Activated CD4-positive, alpha-beta T cell treated with anti-CD3 and anti-CD28 coated beads for 1 hour (primary cell): ENCODE results near the gene ENPP4.
"Not testable (repeated sequence)": the region's sequence is repeated elsewhere in the genome, so short reads cannot be mapped to it uniquely, and the experiment has no call there.

Source experiments
- DNase-seq: peaks from one replicate; pipeline ENCODE4 v3.0.0-alpha.2; 2020

Gene ENPP4, protein sequence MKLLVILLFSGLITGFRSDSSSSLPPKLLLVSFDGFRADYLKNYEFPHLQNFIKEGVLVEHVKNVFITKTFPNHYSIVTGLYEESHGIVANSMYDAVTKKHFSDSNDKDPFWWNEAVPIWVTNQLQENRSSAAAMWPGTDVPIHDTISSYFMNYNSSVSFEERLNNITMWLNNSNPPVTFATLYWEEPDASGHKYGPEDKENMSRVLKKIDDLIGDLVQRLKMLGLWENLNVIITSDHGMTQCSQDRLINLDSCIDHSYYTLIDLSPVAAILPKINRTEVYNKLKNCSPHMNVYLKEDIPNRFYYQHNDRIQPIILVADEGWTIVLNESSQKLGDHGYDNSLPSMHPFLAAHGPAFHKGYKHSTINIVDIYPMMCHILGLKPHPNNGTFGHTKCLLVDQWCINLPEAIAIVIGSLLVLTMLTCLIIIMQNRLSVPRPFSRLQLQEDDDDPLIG

GRCh38 chr6:46129629-46130511 is at the start of gene ENPP4:
Gene ENPP4 (plus strand): TSS chr6:46129989. CDS start chr6:46139584, 9,595 bp downstream.
- DNase-seq, result peak; percentile 86

- DNase-seq, result no peak
Observed at GRCh38 chr6:46080111-46080510, 49.7 kb upstream of the ENPP4 start.

- DNase-seq, result not testable (repeated sequence)
Observed at GRCh38 chr6:46085688-46086087, 44.1 kb upstream of the ENPP4 start.

- peak; percentile 31 for DNase-seq
Observed at GRCh38 chr6:46090115-46091079, 39.4 kb upstream of the ENPP4 start.

- no peak for DNase-seq
Observed at GRCh38 chr6:46091080-46091478, 38.7 kb upstream of the ENPP4 start.

GRCh38 chr6:46095251-46095650 is 34.5 kb upstream of the ENPP4 start:
- no peak for DNase-seq

DNA sequence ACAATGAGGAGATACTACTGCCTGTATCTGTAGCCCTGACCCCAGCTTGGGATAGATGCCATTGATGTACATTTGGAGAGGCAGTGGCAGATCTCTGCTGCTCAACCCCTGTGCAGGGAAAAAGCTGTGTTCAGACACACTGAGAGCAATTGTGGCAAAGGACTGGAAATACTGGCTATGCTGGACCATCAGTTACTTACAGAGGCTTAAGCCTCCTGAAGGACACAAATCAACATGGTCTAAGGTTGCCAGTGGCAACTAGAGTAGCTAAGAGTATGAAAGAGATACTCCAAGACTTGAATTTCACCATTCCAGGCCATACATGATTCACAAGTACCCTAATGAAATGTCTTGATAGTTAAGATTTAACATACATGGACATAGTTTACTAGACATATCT is 32.4 kb upstream of the ENPP4 start:
- DNase-seq, result no peak

DNA sequence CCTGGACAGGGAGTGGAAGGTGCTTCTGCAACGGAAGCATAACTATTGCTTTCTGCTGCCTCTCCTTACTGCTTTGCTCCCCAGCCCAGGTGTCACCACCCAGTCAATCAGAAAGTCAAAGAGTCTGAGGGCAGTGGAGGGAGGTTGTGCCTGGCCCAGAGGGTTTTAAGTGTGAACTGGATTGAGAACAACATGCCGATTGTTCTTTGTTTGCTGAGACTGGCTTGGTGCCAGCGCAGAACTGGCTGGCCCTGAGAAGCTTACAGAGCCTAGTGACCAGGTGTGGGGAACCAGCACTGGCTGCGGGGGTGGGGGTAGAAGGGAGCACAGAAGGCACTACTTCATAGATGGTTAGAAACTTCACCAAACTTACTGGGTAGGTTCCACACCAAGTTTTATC is 31.1 kb upstream of the ENPP4 start:
- no peak for DNase-seq

DNA sequence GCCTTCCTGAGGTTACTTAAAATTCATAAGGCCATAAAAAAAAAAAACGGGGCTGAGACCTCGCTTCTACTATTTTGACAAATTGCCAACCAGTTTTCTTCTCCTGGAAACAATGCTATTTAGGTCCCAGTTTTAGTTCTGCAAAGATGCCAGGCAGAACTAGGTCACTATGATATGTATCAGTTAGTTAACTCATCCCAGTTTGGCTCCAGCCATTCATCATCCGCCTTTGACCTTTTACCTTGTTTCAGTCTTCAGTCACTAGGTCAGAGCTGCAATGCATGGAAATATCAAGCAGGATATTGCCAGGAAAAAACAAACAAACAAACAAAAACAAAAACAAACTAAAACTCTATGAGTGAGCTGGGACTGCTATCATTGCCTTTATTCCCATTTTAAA is 29.8 kb upstream of the ENPP4 start:
- no peak for DNase-seq

DNA sequence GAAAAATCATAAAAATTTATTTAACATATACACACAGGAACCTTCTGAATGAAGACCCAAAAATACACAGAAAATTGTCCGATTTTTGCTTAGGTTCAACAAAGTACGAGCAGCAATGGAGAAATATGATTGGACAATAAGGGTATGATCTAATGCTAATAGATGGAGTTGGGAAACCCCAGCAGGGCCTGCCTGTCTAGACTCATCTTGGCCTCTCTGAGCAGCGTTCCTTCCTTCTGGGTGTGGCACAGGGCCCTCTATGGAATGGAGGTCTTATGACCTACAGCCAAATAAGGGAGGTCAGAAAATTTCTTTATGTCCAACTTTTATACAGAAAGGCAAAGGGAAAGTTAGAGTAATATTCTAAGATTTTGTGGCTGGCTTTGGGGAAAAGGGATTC is 27.7 kb upstream of the ENPP4 start:
- DNase-seq, result no peak

DNA sequence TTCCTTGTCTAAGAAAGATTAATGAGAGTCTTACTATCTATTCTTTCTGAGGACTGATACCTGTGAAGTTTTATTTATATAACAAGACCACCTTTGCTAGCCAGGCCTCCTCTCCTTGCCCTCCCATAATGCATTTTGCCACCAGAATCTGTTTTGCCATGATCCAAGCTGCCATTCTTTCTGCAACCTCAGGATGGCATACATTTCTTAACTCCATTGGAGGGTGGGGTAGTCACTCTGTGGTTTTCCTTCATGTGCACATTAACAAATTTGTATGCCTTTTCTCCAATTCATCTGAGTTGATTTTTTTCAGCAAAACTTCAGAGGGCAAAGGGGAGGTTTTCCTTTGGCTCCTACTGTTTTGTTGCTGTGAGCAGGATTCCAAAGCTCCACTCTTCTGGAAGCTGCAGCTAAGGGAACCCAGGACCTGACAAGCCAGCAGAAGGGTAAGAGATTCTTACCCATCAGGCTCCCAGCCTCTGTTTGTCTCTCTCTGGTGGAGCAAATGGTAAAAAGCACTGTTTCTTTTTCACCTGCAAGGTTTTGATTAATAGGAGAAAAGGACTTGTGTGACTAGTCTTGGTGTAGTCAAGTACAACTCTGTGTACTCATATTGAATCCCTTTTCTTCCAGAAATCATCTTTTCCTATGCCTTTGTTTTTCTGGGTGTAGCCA is 26.2 kb upstream of the ENPP4 start:
- no peak for DNase-seq

DNA sequence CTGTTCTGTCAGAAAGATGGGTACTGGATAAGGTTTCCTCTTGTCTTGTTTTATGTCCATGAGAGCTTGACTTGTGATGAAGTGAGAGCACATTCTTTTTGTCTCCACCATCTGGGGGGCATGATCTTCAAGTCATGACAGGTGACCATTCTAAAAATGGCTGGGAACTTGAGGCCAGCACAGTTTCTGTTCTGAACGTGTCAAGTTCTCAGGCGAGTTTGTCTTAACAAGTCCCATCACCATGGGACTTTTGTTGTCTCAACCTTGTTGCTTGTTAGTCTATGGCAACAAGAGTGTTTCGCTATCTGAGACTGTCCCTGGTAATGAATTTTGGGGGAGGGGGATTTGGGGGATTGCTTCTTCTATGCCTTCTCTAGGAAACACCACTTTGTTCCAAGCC is 25.6 kb upstream of the ENPP4 start:
- DNase-seq, result no peak

GRCh38 chr6:46105568-46105967 is 24.2 kb upstream of the ENPP4 start:
- DNase-seq, result no peak

- no peak for DNase-seq
Observed at GRCh38 chr6:46113370-46113769, 16.4 kb upstream of the ENPP4 start.

GRCh38 chr6:46115634-46116033 is 14.2 kb upstream of the ENPP4 start:
- no peak for DNase-seq

DNA sequence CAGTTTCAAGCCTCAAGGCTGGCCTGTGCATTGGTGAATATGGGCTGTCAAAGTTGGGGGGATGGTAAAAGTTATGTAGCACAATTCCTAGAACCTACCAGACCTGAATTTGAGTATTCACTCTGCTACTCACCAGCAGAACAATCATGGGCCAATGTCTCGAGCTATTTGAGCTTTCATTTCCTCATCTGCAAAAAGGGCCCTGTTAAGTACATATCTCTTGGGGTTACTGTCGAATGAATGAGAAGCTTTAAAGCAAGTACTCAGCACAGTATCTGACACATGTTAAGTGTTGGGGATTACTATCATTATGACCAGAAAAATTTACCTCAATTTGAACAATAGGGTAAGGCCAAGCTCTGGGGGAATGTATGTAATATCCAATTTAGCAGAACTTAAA is 13.5 kb upstream of the ENPP4 start:
- DNase-seq, result no peak

DNA sequence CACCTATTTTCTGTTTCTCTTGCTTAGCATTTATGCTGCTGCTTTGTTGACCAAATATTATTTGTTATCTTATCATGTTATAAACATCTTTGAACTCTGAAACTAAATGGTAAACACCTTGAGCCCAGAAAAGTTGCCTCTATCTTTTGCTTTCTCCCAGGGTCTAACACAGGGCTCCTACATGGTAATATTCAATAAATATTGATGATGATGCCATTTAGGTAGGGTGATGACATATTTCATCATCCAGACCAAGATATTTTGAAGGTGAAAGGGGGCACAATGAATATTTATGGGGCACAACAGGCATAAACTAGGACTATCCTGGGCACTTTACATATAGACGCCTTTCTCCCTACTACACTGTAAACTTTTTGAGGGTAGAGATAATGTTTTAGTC is 11.6 kb upstream of the ENPP4 start:
- DNase-seq, result no peak

DNA sequence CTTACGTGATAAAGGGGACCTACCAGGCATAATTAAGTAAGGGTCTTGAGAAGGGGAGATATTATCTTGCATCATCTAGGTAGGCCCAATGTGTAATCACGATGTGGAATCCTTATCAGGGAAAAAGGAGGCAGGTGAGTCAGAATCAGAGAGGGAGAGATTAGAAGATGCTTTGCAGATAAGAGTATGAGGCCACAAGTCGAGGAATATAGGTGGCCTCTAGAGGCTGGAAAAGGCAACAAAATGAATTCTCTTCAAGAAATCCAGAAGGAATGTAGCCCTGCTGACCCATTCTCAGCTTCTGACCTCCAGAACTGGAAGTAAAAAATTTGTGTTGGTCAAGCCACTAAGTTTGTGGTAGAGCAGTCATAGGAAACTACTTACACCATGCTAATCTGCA is 11.0 kb upstream of the ENPP4 start:
- no peak for DNase-seq

DNA sequence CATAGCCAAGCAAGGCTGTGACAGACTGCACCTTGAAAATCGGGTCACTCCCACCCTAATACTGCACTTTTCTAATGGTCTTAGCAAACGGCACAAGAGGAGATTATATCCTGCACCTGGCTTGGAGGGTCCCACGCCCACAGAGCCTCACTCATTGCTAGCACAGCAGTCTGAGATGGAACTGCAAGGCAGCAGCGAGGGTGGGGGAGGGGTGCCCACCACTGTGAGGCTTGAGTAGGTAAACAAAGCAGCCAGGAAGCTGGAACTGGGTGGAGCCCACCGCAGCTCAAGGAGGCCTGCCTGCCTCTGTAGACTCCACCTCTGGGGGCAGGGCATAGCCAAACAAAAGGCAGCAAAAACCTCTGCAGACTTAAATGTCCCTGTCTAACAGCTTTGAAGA is 10.1 kb upstream of the ENPP4 start:
- DNase-seq, result not testable (repeated sequence)

DNA sequence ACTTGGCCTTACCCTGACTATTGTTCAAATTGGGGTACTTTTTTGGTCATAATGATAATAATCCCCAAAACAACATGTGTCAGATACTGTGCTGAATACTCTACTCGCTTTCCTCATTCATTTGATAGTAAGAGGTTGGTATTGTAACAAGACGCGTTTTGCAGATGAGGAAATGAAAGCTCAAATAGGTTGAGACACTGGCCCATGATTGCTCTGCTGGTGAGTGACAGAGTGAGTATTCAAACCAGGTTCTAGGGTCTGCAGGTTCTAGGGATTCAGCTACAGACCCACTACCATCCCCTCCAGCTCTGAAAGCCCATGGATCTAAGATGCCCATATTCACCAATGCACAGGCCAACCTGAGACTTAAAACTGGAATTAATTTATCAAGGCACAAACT is 1.3 kb upstream of the ENPP4 start:
- DNase-seq, result no peak

- DNase-seq, result no peak
Observed at GRCh38 chr6:46129291-46129628, 529 bp upstream of the ENPP4 start.

DNA sequence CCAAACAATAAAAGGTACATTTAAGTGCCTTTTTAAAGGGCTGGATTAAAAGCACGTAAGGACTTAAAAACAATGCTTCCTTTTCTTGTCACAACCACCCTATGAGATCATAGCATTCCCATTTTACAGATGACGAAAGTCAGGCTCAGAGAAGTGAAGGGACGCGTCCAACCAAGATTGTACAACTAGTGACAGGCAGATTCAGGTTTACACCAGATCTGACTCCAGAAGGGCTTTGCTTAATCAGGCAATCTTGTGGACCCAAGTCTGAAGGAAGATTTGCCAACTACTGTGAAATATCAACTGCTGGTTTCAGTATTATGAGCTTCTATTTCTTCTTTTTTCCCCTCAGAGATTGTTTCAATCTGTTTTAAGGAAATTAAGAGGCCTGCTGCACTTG is 877 bp downstream of the ENPP4 start:
- no peak for DNase-seq
